ENCODE data around the gene WDR5.

The WDR5 gene

GRCh38 chr9:134132208-134132870 lies 3.5 kb upstream of the WDR5 start:
- no peak for DNase-seq

GRCh38 chr9:134134949-134135342 lies 936 bp upstream of the WDR5 start:
- DNase-seq = no peak

GRCh38 chr9:134136118-134136995 lies 475 bp downstream of the WDR5 start:
- no peak for DNase-seq

GRCh38 chr9:134136996-134137299 lies 1.1 kb downstream of the WDR5 start:
- DNase-seq = no peak

GRCh38 chr9:134138292-134138691 lies 2.4 kb downstream of the WDR5 start:
- DNase-seq = no peak

GRCh38 chr9:134139081-134139480 lies 3.2 kb downstream of the WDR5 start:
- DNase-seq = peak; percentile 50

- DNase-seq = no peak
These were observed 6.0 kb downstream of the WDR5 start for GRCh38 chr9:134141906-134142305.

GRCh38 chr9:134144801-134145200 lies 8.9 kb downstream of the WDR5 start:
- DNase-seq = no peak

GRCh38 chr9:134145262-134145661 lies 9.4 kb downstream of the WDR5 start:
- DNase-seq = no peak

GRCh38 chr9:134146774-134147493 lies 11.1 kb downstream of the WDR5 start:
- no peak for DNase-seq

- no peak for DNase-seq
These were observed 13.5 kb downstream of the WDR5 start for GRCh38 chr9:134149380-134149779.

- DNase-seq = peak; percentile 13
These were observed 14.8 kb downstream of the WDR5 start for GRCh38 chr9:134150557-134151214.

- no peak for DNase-seq
These were observed 16.2 kb downstream of the WDR5 start for GRCh38 chr9:134152022-134152448.

GRCh38 chr9:134152488-134152887 lies 16.6 kb downstream of the WDR5 start:
- no peak for DNase-seq

GRCh38 chr9:134153450-134153849 lies 17.6 kb downstream of the WDR5 start:
- DNase-seq = no peak

- DNase-seq = no peak
These were observed 18.4 kb downstream of the WDR5 start for GRCh38 chr9:134154262-134154701.

GRCh38 chr9:134155812-134156377 lies 20.0 kb downstream of the WDR5 start:
- DNase-seq = no peak

- DNase-seq = no peak
These were observed 20.9 kb downstream of the WDR5 start for GRCh38 chr9:134156564-134157377.

GRCh38 chr9:134157378-134157885 lies 21.6 kb downstream of the WDR5 start:
- DNase-seq = no peak

GRCh38 chr9:134158242-134158641 lies 22.4 kb downstream of the WDR5 start:
- no peak for DNase-seq

- DNase-seq = no peak
These were observed 23.0 kb downstream of the WDR5 start for GRCh38 chr9:134158753-134159392.
